OCI-M2 (cell line): ENCODE results near the gene AMPD3.

Source experiments
- DNase-seq: peaks from one replicate; lab custom pipeline; 2025; ENCODE audit not compliant: unreplicated experiment; lab: John Stamatoyannopoulos, UW

Gene AMPD3

GRCh38 chr11:10528121-10528520 lies 73.1 kb downstream of the AMPD3 start:
- DNase-seq = no peak

- no peak for DNase-seq
These were observed 74.2 kb downstream of the AMPD3 start for GRCh38 chr11:10529279-10529678.

GRCh38 chr11:10532526-10532925 lies 77.5 kb downstream of the AMPD3 start:
- no peak for DNase-seq

- no peak for DNase-seq
These were observed 78.3 kb downstream of the AMPD3 start for GRCh38 chr11:10533323-10533722.

GRCh38 chr11:10534316-10534715 lies 79.3 kb downstream of the AMPD3 start:
- DNase-seq = no peak

GRCh38 chr11:10537600-10537999 lies 82.5 kb downstream of the AMPD3 start:
- no peak for DNase-seq

GRCh38 chr11:10538924-10539323 lies 83.9 kb downstream of the AMPD3 start:
- no peak for DNase-seq

GRCh38 chr11:10539339-10539738 lies 84.3 kb downstream of the AMPD3 start:
- no peak for DNase-seq

- no peak for DNase-seq
These were observed 85.5 kb downstream of the AMPD3 start for GRCh38 chr11:10540546-10540914.

- DNase-seq = no peak
These were observed 86.0 kb downstream of the AMPD3 start, which contains the start of gene RNF141 for GRCh38 chr11:10540915-10541560. RNF141 (minus strand) TSS chr11:10541187; CDS start chr11:10534158, 7,029 bp downstream.

GRCh38 chr11:10541561-10541930 lies 86.5 kb downstream of the AMPD3 start:
- DNase-seq = no peak

GRCh38 chr11:10542776-10543175 lies 87.7 kb downstream of the AMPD3 start:
- no peak for DNase-seq

GRCh38 chr11:10543782-10544181 lies 88.7 kb downstream of the AMPD3 start:
- no peak for DNase-seq

- no peak for DNase-seq
These were observed 89.7 kb downstream of the AMPD3 start for GRCh38 chr11:10544491-10545465.

- no peak for DNase-seq
These were observed 95.6 kb downstream of the AMPD3 start for GRCh38 chr11:10550503-10551289.

GRCh38 chr11:10551290-10551592 lies 96.2 kb downstream of the AMPD3 start:
- no peak for DNase-seq

GRCh38 chr11:10551845-10552352 lies 96.8 kb downstream of the AMPD3 start:
- no peak for DNase-seq

- no peak for DNase-seq
These were observed 101.5 kb downstream of the AMPD3 start for GRCh38 chr11:10556590-10556989.
